Erythroblast (primary cell): Measurements from ENCODE around the gene OR13J1.

Experiments
- GATA1 ChIP-seq: IDR thresholded peaks from 2 replicates; pipeline ENCODE4 v1.6.1; 2011; ENCODE audit warnings: low read depth, mild to moderate bottlenecking, control low read depth, low read length, moderate library complexity
- POLR2A ChIP-seq: IDR thresholded peaks from 2 replicates; pipeline ENCODE4 v1.6.1; 2011; ENCODE audit warnings: mild to moderate bottlenecking, low read length

DNA sequence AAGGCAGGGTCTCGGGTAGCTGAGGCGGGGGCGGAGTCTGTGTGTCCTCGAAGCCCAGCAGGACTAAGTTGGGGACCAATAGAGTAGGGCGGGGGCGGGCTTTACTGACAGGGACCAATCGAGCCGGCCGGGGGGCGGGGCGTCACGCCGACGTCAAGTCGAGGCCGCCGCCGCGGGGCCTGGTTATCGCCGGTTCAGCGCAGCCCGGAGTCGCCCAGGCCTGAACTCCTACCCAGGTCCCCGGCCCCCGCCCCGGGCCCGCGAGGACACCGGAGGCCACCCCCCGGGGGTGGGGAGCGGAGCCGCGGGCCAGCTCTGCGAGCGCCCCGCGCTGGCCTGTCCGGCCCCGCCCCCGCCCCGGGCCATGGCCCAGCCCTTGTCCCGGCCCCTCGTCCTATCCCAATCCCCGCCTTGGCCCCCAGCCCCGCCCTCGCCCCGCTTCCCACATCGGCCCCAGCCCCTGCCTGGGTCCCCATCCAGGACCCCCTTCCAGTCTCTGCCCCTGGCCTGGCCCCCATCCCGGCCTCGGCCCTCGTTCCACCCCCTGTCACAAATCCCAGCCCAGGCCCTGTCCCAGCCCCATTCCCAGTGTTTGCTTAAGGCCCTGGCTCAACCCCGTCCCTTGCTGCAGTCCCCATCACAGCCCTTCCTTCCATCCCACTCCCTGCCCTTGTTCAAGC is 41.0 kb downstream of the OR13J1 start, which contains the start of gene TMEM8B:
- TF ChIP-seq POLR2A = no peak
- no peak for TF ChIP-seq GATA1
